ENCODE data around the gene SLC6A6.
"Not testable (repeated sequence)": the region's sequence is repeated elsewhere in the genome, so short reads cannot be mapped to it uniquely, and the experiment has no call there.

Gene SLC6A6

DNA sequence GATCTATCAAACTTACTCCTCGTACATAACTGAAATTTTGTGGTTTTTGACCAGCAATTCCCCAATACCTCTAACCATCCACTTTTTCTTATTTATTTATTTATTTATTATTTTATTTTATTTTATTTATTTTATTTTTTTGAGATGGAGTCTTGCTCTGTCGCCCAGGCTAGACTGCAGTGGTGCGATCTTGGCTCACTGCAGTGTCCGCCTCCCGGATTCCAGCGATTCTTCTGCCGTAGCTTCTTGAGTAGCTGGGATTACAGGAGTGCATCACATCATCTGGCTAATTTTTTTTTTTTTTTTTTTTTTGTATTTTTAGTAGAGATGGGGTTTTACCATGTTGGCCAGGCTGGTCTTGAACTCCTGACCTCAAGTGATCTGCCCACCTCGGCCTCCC lies 35.3 kb downstream of the SLC6A6 start:
- DNase-seq (ENCODE audit: low spot score) = not testable (repeated sequence)

DNA sequence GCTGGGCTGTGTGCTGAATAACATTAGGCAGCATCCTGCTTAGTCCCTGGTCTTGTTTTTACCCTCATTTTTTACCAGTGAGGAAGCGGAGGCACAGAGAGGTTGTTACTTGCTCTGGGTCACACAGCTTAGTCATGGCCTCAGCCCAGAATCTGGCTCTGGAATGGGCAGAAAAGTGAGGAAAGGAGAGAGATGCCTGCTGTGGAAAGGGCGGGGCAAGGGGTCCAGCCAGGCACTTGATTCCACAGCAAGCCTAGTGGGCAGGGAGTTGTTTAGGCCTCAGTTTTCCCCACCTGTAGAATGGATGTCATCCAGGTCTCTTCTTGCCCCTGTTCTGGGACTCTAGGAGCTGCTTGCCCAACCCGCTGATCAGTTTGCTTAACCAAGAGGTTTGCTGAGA lies 35.9 kb downstream of the SLC6A6 start:
- DNase-seq (ENCODE audit: low spot score) = no peak

DNA sequence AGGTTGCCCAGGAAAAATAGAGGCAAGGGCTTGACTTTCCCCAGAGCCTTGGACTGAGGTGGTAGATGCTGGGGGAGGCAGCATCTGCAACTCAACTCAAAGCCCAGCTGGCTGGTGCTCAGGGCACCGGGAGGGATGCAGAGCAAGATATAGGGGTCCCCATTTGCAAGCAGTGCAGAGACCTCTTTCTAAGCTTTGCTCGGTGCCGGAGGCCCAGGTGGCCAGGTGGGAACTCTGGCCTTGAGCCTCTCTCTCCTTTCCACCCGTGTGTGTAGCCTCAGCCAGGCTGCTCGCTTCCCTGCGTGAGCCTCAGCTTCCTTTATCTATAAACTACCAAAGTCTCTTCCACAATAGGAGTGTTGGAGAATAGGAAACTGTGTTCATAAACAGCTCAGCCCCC lies 36.5 kb downstream of the SLC6A6 start:
- DNase-seq (ENCODE audit: low spot score) = no peak

DNA sequence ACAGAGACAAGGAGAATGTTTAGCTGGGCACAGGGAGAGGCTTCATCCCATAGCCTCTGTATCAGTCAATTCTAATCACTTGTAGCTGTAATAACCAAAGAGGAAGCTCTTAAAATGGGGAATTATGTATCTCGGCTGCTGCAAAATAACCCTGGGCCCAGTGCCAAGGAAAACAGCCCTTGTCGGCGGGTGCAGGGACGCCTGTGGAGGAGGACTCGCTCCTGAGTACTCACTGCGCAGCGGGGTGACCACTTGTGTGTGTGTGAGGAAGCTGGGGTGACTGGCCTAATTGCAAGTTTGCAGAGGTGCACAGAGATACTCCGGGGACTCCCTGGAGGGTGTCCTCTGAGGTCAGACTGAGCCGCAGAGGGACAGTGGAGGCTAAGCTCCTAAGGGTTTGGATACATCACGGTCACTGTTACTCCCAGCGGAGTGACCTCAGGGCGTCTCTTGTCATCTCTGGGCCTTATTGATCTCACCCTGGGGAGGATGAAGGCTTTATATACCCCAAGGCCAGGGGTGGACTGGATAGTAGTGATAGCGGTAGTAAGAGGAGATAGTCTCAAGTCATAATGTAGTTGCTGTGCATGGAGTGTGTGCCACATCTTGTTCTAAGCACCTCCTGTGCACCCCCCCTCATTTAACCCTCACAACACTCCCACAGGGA lies 37.2 kb downstream of the SLC6A6 start:
- no peak for DNase-seq (ENCODE audit: low spot score)

DNA sequence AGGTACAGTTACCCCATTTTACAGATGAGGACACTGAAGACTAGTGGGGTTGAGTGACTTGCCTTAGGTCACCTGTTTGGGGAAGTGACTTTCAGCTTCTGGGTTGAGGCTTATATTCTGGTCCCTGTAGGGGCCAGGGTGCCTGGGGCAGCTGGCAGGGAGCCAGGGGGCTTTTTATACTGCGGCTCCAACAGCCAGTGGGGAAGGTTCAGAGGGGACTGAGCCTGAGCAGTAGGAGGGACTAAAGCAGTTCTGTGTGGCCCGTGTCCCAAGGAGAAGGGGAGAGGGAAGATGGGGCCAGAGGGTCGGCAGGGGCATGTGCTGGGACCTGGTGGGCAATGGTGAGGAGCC lies 37.7 kb downstream of the SLC6A6 start:
- no peak for DNase-seq (ENCODE audit: low spot score)

DNA sequence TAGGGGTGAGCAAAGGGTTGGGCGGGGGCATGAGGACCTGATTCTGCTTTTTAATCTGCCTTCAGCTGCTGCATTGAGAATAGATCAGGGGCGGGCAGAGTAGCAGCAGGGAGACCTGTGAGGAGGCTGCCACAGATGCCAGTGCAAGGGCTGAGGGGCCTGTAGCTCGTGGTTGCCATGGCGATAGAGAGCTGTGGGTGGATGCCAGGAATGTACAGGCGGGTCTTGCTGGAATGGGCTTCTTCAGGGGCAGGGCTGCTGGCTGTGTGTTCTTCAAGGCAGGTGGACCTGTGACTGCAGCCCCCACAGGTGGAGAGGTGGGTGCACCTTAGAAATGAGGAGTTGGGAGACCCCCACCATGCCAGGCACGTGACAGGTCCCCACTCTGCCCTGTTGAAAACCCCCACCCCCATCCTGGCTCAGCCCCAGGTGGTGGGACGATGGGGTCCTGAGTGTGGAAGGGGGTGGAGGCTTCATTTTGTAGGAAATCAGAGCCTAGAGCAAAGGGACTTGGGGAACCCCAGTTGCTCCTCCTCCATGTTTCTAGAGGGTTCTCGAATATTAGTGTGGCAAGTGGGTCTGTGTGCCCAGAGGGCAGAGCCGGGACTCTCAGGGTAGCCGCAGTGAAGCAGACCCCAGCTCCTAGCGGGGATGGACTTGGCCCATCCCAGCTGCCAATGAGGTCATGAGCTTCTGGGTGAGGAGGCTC lies 38.3 kb downstream of the SLC6A6 start:
- no peak for DNase-seq (ENCODE audit: low spot score)

DNA sequence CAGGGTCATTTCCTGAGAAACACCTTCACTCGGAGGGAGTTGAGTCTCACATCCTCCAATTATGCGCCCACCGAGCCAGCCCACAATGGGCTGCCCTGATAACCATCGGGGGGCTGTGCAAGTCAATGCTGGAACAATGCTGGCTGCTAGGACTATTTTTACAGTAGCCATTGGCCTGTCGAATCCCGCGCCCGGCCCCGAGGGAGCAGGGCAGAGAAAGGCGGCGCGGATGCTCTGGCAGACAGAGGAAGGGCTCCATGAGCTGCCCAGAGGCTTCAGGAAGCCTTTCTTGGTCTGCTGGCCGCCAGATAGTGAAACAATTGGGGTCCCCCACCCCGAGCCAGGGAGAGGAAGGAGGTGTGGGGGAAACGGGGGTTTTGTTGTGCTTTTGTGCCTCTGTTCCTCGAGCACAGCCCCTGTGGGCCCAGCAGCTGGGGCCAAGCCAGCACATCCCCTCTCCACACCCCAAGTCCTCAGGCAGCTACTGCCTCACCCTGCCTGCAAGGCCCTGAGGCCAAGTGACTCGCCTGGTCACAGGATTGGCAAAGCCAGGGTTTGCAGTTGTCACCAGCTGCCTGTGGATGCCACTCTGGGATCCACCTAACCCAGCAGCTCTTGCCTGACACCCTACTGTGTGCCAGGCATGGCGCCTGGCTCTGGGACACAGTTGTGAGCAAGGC lies 39.0 kb downstream of the SLC6A6 start:
- no peak for DNase-seq (ENCODE audit: low spot score)

DNA sequence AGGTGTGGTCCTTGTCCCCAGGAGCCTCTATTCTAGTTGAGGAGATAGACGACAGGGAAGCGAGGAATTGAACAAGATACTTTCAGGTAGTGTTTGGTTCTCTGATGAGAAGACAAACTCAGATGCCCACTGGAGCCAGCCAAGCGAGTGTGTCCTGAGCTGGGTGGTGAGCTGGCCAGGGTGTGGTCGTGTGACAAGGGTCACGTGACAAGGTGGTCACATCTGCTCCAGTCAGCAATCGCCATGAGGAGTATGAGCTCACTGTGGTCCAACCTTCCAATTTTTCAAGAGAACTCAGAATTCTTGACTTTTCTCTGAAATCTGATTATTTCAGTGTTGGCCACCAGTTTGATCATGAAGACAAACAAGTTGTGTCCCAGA lies 39.5 kb downstream of the SLC6A6 start:
- no peak for DNase-seq (ENCODE audit: low spot score)

DNA sequence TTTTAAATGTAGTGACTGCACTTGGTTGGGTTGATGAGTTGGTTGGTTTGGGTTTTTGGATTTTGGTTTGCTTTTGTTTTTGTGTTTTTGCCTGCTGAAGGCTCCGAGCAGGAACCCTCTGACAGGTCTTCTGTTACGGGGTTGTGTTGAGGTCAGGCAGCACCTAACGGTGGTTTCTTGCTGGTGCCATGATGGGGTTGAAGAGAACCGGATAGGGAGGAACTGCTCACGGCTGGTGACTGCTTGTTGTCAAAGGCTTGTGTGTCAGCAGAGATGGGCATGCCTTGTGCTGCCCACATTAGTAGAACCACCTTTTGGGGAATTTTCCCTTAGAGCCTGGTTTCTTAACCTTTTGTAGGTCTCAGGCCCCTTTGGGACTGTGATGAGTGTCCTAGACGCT lies 42.0 kb downstream of the SLC6A6 start:
- DNase-seq (ENCODE audit: low spot score) = no peak

DNA sequence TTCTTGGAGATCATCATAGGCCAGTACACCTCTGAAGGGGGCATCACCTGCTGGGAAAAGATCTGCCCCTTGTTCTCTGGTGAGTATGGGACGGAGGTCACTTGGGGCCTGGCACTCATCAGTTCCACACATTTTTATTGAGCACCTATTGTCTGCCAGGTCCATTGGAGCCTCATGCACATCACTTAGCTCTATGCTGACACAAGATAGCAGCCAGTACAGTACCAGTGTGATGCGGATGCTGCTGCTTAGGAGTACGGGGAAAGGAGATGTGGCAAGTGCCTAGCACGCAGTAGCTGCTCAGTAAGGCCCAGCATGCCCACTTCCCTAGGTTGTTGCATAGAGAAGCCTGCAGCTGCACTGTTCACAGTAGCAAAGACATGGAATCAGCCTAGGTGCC lies 43.4 kb downstream of the SLC6A6 start:
- DNase-seq (ENCODE audit: low spot score) = no peak

DNA sequence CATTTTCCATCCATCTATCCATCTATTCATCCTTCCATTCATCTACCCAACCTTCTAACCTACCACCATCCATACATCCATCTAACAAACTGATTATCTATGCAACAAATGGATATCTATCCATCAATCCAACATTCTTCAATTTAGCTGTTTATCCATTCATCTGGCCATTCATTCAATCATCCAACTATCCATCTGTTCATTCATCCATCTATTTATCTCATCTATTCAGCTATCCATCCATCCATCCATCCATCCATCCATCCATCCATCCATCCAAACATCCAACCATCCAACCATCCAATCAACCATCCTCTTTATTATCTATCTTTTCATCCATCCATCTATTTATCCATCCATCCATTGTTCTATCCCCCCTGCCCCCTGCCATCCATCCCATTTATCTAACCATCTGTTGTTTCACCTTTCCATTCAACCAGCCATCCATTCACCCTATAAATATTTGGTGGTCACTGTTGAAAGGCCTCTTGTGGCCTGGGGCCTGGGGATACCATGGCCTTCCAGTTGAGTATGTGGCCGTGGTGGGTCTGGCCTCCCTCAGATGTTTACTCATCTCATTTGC lies 44.7 kb downstream of the SLC6A6 start:
- no peak for DNase-seq (ENCODE audit: low spot score)

DNA sequence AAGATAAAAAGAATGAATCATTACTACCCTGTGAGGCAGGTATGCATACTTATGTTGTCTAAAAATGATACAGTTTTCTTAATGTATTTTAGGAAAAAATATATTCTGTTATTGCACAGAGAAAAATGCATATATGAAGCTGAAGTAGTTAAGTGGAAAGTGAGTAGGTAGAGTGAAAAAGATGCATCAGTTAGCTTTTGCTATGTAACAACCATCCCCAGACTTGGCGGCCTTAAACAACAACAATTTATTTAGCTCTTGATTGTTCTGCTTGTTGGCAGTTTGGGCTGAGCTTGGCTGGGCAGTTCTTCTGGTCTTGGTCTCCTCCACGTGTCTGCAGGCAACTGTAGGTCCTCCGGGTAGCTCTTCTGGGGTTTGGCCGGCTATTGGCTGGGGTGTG lies 45.7 kb downstream of the SLC6A6 start:
- DNase-seq (ENCODE audit: low spot score) = no peak

DNA sequence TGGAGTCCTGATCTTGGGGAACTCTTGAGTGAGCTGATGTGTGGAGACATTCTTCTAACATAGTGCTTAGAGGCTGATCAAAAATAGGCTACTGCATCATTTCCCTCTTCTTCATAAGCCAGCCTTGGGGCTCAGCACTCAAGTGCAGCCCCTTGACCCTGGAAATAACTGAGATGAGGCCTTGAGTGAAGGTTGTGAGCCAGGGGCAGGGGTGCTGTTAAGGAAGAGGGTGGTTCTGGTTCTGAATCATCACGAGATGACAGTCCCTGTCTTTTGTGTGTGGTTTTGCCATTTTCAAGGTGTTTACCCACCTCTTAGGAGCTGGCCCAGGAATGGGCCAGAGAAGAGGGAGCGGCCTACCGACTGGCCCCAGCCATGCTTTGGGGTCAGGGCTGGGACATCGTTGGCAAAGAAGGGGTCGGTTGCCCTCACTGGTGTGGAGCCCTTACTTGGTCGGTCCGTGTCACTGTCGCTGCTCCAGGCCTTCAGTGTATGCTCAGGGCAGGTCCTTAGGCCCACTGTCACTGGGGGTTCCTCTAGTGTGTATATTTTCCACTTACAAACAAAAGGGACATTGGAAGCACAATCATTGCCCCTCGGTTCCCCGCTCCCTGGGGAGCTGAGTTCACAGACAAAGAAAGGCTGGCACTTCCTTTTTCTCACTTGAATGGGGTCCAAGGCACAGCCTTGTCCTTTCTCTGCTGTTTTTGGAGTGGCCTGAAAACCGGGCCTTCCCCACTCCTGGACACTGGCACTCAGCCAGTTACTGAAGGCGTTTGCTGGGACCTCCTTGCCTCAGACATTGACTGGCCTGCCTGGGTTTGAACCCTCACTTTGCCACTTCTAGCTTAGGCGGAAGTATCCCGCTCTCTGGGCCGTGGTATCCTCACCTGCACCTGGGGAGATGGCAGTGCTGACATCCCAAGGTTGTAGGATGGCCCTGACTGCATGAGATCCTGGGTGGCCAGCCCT lies 46.6 kb downstream of the SLC6A6 start:
- no peak for DNase-seq (ENCODE audit: low spot score)

DNA sequence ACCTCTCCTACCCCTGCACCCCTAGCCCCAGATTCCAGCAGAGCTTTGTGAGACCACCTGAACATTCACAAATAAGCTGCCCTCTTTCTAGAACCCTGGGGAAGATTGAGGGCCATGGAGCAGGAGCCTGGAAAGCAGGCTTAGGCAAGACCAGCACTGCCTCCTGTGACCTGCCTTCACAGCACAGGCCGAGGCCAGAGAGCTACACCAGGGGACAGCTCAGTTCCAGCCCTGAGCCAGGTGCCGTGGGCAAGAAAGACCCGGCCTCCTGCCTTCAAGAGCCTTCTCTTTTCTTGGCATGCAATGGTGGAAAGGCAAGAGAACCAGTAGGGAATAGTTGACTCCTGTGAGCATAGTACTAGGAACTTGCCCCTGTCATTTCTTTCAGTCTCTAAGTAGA lies 48.1 kb downstream of the SLC6A6 start:
- no peak for DNase-seq (ENCODE audit: low spot score)

DNA sequence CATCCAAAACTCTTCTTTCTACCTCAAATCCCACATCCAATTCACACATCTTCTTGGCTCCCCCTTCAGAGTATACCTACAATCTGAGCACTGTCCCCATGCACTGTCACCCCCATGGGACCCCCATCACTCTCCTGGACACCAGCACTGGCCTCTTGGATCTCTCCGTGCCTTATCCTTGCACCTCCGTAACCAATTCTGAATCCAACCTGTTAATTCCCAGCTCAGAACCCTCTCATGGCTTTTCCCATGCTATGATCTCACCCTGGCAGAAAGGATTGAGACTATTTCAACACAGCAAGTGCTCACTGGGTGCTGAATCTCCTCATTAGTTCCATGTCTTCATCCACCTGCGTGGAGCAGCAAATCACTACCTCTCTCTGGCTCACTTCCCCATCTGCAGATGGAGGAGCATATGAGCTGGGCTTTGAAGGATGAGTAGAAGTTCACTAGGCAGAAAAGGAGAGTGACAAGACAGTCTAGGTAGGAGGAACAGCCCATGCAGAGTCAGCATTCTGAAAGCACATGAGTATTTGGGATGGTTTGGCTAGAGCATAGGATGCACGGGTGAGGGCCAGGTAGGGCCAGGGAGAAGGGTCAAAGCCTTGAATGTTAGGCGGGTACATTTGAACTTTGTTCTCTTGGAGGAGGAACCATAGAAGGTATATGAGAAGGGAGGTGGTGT lies 48.7 kb downstream of the SLC6A6 start:
- DNase-seq (ENCODE audit: low spot score) = no peak

DNA sequence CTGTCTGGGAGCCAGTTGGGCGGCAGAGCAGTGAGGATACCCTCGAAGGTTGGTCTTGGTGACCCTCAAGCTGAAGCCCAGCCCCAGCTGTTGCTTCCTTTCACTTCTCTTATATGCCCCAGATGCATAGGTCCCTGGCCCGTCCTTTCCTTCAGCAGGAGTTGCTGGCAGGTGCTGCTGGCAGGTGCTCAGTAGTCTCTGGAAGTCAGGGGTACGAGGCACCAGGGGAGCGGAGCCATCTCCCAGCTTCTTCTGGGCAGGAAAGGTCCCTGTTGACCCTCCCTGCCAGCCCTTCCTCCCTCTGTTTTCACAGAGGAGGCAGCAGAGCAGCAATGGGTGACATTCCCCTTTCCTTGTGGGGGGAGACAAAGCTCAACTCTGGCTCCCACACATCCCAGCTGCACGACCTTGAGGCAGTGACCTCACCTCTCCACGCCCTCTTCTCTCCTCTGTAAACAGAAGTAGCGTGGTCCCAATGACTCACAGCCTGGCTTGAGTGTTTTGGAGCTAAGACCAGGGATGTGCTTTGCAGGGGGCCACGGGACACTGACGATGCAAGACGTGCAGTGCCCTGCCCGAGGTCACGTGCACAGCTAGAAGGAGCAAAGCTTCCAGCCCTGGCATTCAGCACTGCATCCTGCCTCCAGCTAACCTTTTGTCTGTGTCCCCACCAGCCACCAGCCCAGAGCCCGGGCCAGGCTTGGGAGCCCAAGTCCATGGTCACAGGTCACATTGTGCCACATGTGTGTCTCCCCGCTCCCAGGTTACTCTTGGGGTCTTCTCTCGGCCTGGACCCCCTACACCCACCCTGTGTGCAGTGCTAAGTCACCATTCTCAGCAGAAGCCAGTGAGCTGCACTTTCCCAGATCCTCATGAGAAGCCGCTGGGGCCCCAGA lies 49.7 kb downstream of the SLC6A6 start:
- no peak for DNase-seq (ENCODE audit: low spot score)

DNA sequence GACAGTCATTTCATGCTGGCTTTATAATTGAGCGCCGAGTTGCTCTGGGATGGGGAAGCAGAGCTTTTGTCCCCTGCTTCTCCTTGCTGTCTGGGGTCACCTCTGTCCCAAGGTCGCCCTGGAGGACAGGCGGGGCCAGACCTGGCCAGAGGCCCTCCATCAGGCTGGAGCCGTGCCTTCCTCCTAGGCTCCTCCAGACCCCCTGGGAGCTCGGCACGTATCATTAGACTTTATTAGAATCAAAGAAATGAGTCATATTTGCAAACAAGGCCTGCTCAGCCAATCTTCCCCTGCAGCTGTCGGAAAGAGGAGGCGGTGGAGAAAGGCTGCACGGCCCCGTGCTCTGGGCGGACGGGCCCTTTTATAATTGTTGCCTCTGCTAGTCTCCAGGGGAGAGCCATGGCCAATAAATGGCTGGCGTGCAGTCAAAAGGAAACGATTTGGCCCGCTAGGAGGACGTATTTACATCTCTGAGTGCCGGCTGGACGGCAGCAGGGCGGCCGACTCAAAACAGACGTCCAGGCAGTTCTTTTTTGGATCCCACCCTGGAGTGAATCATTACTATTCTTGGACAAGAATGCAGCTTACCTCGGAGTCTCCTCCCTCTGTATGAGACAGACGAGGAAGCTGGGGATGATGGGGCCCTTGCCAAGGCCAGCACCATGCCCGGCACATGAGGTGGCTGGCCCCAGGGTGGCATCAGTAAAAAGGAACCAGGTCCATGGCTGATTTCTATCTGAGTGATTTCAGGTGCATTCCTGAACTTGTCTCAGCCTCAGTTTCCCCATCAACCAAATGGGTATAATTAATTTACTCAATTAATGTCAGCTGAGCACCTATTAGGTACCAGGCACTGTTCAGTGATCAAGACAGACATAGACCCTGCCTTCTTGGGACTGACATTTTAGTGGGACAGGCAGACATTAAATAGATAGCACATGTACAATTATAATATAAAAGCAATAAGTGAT lies 50.6 kb downstream of the SLC6A6 start:
- DNase-seq (ENCODE audit: low spot score) = no peak

DNA sequence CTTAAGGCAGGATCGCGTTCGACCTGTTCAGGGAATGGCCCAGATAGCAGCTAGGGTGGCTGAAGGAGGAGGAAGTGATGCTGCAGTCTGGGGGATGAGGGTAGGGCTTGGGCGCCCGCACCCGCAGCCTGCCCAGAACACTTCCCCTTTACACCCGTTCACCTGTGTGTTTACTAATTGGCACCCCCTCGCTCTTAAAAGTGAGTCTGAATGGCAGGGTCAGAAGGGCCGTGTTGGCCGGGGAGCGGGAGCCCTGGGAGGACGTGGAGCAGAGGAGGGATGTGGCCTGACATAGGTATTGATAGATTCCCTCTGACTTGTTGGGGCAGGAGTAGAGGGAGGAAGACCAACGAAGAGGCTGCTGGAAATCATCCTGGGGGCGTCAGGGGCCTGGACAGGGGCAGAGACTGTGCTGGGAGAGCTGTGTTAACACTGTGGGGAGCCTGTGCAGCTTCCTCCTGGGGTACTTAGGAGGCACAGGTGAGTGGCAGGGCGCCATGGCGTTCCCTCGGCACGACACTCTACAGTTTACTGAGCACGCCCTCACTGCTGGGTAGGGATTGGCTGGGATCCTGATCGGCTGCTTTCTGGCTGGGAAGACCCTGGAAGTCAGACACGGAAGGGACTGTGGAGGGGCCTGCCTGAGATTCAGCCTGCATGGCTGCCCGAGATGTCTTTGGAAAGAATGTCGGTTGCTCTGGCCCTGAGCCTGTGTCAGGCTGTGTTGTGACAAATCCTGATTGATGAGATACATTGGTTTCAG lies 51.7 kb downstream of the SLC6A6 start:
- no peak for DNase-seq (ENCODE audit: low spot score)
